Adrenal gland (tissue), 12 donors: ENCODE data around the gene CAND2. TPM values are rescaled to one million over a fixed set of nuclear protein-coding genes. Genes with fewer than 3 reads are reported as not detected.

Experiments used
- DNase-seq, 7 donors: peaks; one replicate each; pipeline ENCODE4 v3.0.0-alpha.2; 2019 to 2020
- H3K27ac ChIP-seq, 5 donors: fragments of 200-600 bp; sonication (generic) in 4 of 5; 1 replicate in 3 of 5; 2 replicates in 2 of 5; pipeline versions ENCODE4 v1.5.1 to v1.8.0; 2016 to 2020; ENCODE audit warnings: mild to moderate bottlenecking in 1 of 5
- H3K27me3 ChIP-seq: fragments of 200-600 bp; 2 replicates; pipeline ENCODE4 v1.8.0; 2021
- H3K36me3 ChIP-seq, 2 donors: fragments of 200-600 bp; replicated peaks in 1 of 2; 1 replicate in 1 of 2; 2 replicates in 1 of 2; pipeline versions ENCODE4 v1.5.1 to v1.8.0; 2018 to 2022
- H3K4me1 ChIP-seq, 2 donors: fragments of 200-600 bp; replicated peaks in 1 of 2; 1 replicate in 1 of 2; 2 replicates in 1 of 2; pipeline versions ENCODE4 v1.5.1 to v1.8.0; 2018 to 2021
- H3K4me3 ChIP-seq, 4 donors: fragments of 200-600 bp; sonication (generic) in 3 of 4; one replicate each; pipeline ENCODE4 v1.5.1; 2016 to 2018
- H3K9me3 ChIP-seq, 3 donors: fragments of 200-600 bp; sonication (generic) in 1 of 3; replicated peaks in 1 of 3; 1 replicate in 2 of 3; 2 replicates in 1 of 3; pipeline versions ENCODE4 v1.5.1 to v1.8.0; 2016 to 2021
- POLR2A ChIP-seq, 2 donors: fragments of 450-650 bp; IDR thresholded peaks; one replicate each; pipeline ENCODE4 v1.6.1; 2017; ENCODE audit warnings: antibody characterized with exemption in 2 of 2, mild to moderate bottlenecking in 2 of 2, moderate library complexity in 1 of 2
- WGBS, 4 donors: extraction: QIAGEN DNeasy Blood & Tissue Kit in 2 of 4; methylation state at CpG; one replicate each; pipeline versions ENCODE4 v1.1.5 to v1.1.7; 2013 to 2017; 5-methylcytosine and 5-hydroxymethylcytosine counted together
- intact Hi-C, 2 donors: fragments of 100-400 bp; cut with DNase I; formaldehyde crosslinking; loops; one replicate each; pipeline versions ENCODE4 v1.14.1 to v1.15.0; 2022 to 2023
- polyA plus RNA-seq, 3 donors: library from polyadenylated mRNA; stranded (reverse); fragments of 200-250 nt in 2 of 3; fragments of 350-450 nt in 1 of 3; fragmentation: Illumina TruSeq in 1 of 3; extraction: RNeasy Lipid Tissue Mini Kit (QIAGEN cat#74804) in 1 of 3; gene quantifications; one replicate each; pipeline ENCODE4 v1.2.3, GENCODE V29; 2013 to 2014
- total RNA-seq, 9 donors: library from RNA; depleted of rRNA in 4 of 9; stranded (reverse); fragments of >200 nt in 4 of 9; fragments of 120-200 nt in 1 of 9; fragmentation: NEBNext Ultra II Directional in 1 of 9; extraction: Animal tissue kit (Norgen Biotek cat#: 25700) in 1 of 9; gene quantifications; one replicate each; pipeline versions ENCODE4 v1.1.0 to v1.2.4, GENCODE V29; 2013 to 2023
- TF ChIP-seq, protein P1 (sequence below), 6 experiments: fragments of 450-650 bp in 4 of 6; fragments of 200-600 bp in 2 of 6; sonication (generic) in 1 of 6; IDR thresholded peaks; 1 replicate in 5 of 6; 2 replicates in 1 of 6; pipeline versions ENCODE4 v1.5.1 to v1.8.0; 2016 to 2021; ENCODE audit warnings: antibody characterized with exemption in 6 of 6, mild to moderate bottlenecking in 2 of 6, moderate library complexity in 1 of 6
- donor health status: healthy with polysubstance abuse.
- donor health status: Bipolar disorder and iron deficiency.
- donor health status: DM: yes; HTN: yes; CAD: no.
- donor health status: DM: no; HTN: no; CAD: no.
- donor health status: DM: no; HTN: no; CAD: no.
- donor health status: DM: yes; HTN: yes; CAD: no.

The CAND2 gene
- total and polyA plus RNA-seq, 12 donors: 1.1 to 17.9 (median 7.6) TPM

- DNase-seq: no peak
- no peaks in the 10 kb centered on the region for H3K27me3 ChIP-seq
- no peak overlapping the region for H3K4me3 ChIP-seq
- no peaks in the 10 kb centered on the region for H3K9me3 ChIP-seq
- H3K36me3 ChIP-seq: no peaks in the 10 kb centered on the region
- H3K4me1 ChIP-seq: peaks cover 0 to 8% of the 10 kb centered on the region in 2 donors
- 86 to 94% (median 91%) methylated on average over 9 of the region's 9 CpGs for WGBS, 4 donors
- intact Hi-C loops: no loop called here
- TF ChIP-seq POLR2A (IDR thresholded peaks at IDR 0.05): no peak
- TF ChIP-seq, protein P1, sequence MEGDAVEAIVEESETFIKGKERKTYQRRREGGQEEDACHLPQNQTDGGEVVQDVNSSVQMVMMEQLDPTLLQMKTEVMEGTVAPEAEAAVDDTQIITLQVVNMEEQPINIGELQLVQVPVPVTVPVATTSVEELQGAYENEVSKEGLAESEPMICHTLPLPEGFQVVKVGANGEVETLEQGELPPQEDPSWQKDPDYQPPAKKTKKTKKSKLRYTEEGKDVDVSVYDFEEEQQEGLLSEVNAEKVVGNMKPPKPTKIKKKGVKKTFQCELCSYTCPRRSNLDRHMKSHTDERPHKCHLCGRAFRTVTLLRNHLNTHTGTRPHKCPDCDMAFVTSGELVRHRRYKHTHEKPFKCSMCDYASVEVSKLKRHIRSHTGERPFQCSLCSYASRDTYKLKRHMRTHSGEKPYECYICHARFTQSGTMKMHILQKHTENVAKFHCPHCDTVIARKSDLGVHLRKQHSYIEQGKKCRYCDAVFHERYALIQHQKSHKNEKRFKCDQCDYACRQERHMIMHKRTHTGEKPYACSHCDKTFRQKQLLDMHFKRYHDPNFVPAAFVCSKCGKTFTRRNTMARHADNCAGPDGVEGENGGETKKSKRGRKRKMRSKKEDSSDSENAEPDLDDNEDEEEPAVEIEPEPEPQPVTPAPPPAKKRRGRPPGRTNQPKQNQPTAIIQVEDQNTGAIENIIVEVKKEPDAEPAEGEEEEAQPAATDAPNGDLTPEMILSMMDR (IDR thresholded peaks at IDR 0.05): no peak
- no peak overlapping the region for H3K27ac ChIP-seq
These were observed 43.0 kb upstream of the CAND2 start for GRCh38 chr3:12753275-12754028.

DNA sequence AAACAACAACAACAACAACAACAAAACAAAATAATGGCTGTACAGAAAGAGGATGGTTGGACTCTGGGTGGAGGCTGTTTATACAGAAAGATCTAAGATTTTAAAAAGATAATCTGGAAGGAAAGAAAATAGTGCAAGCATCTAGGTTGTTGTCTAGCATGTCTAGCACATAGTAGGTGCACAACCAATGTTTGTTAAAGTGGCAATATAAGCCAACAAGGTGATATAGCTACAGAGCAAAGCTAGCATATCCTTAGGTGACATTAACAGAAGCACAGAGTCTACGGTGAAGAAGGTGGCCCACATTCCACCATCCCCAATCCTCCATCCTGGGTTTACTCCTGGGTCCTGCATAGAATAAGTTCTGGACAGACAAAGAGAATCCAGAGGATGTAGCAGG, 42.2 kb upstream of the CAND2 start:
- TF ChIP-seq, protein P1 (IDR thresholded peaks at IDR 0.05): no peak
- TF ChIP-seq POLR2A (IDR thresholded peaks at IDR 0.05): no peak
- DNase-seq: no peak
- intact Hi-C loops: no loop called here
- Histone ChIP-seq H3K4me3 (no peak overlapping the region), H3K27me3 (no peaks in the 10 kb centered on the region), H3K27ac (no peak overlapping the region), H3K4me1 (peaks cover 0 to 8% of the 10 kb centered on the region in 2 donors), H3K36me3 (no peaks in the 10 kb centered on the region), H3K9me3 (no peaks in the 10 kb centered on the region)
- WGBS, 4 donors: 89 to 100% (median 96%) methylated on average over 1 of the region's 1 CpG

- Histone ChIP-seq H3K27me3 (no peaks in the 10 kb centered on the region), H3K9me3 (no peaks in the 10 kb centered on the region), H3K4me3 (no peak overlapping the region), H3K36me3 (no peaks in the 10 kb centered on the region), H3K27ac (no peak overlapping the region), H3K4me1 (no peaks in the 10 kb centered on the region)
- DNase-seq: no peak
- intact Hi-C loops: no loop called here
- TF ChIP-seq POLR2A (IDR thresholded peaks at IDR 0.05): no peak
- TF ChIP-seq, protein P1 (IDR thresholded peaks at IDR 0.05): no peak
- 75 to 80% (median 78%) methylated on average over 6 of the region's 6 CpGs for WGBS, 4 donors
These were observed 40.7 kb upstream of the CAND2 start for GRCh38 chr3:12755754-12756153.

- Histone ChIP-seq H3K4me3 (no peak overlapping the region), H3K4me1 (no peaks in the 10 kb centered on the region), H3K36me3 (no peaks in the 10 kb centered on the region), H3K27me3 (no peaks in the 10 kb centered on the region), H3K9me3 (no peaks in the 10 kb centered on the region), H3K27ac (no peak overlapping the region)
- intact Hi-C loops: no loop called here
- no peak for TF ChIP-seq POLR2A (IDR thresholded peaks at IDR 0.05)
- TF ChIP-seq, protein P1 (IDR thresholded peaks at IDR 0.05): no peak
- DNase-seq: no peak
- WGBS, 4 donors: 85 to 92% (median 88%) methylated on average over 4 of the region's 4 CpGs
These were observed 40.3 kb upstream of the CAND2 start for GRCh38 chr3:12756175-12756574.
